OCI-LY3 (cell line): ENCODE measurements around the gene SPACA4.

ENCODE experiments used
- CTCF ChIP-seq: fragments of 200-600, 300-600 bp; sonication (generic); IDR thresholded peaks from 2 replicates; pipeline ENCODE4 v1.5.1; 2014; ENCODE audit warnings: antibody characterized with exemption, low read length, low read depth
- EZH2phosphoT487 ChIP-seq: fragments of 200-600 bp; shearing (Covaris generic); IDR thresholded peaks from 2 replicates; pipeline ENCODE4 v1.6.1; 2018; ENCODE audit warnings: antibody characterized with exemption, mixed run types, low read depth

GRCh38 chr19:48560095-48560530 is 46.4 kb upstream of the SPACA4 start:
- TF ChIP-seq CTCF = peak; percentile 45
- TF ChIP-seq EZH2phosphoT487 = no peak
